ENCODE data around the gene OR2T29.

DNA sequence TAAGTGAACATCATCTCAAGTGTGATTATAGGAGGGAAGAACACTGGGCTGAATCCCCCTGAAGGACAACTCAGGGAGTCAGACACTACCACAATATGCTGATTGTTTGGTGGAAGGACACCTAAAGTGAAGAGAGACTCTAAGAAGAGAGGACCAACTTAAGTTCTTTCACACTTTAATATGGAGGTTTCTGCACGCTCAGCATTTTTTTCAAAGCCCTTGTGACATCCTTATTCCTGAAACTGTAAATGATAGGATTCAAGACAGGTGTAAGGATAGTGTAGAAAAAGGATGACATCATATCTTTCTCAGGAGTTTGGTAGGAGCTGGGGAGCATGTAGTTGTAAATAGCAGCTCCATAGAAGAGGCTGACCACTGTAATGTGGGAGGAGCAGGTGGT lies 30.1 kb upstream of the OR2T29 start:
- TF ChIP-seq, protein P1, sequence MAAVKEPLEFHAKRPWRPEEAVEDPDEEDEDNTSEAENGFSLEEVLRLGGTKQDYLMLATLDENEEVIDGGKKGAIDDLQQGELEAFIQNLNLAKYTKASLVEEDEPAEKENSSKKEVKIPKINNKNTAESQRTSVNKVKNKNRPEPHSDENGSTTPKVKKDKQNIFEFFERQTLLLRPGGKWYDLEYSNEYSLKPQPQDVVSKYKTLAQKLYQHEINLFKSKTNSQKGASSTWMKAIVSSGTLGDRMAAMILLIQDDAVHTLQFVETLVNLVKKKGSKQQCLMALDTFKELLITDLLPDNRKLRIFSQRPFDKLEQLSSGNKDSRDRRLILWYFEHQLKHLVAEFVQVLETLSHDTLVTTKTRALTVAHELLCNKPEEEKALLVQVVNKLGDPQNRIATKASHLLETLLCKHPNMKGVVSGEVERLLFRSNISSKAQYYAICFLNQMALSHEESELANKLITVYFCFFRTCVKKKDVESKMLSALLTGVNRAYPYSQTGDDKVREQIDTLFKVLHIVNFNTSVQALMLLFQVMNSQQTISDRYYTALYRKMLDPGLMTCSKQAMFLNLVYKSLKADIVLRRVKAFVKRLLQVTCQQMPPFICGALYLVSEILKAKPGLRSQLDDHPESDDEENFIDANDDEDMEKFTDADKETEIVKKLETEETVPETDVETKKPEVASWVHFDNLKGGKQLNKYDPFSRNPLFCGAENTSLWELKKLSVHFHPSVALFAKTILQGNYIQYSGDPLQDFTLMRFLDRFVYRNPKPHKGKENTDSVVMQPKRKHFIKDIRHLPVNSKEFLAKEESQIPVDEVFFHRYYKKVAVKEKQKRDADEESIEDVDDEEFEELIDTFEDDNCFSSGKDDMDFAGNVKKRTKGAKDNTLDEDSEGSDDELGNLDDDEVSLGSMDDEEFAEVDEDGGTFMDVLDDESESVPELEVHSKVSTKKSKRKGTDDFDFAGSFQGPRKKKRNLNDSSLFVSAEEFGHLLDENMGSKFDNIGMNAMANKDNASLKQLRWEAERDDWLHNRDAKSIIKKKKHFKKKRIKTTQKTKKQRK (IDR thresholded peaks at IDR 0.05; ENCODE audit: low read depth, low read length): no peak
- no peak for TF ChIP-seq JUND (IDR thresholded peaks at IDR 0.05; ENCODE audit: low read depth, low read length)
- TF ChIP-seq, protein P2, sequence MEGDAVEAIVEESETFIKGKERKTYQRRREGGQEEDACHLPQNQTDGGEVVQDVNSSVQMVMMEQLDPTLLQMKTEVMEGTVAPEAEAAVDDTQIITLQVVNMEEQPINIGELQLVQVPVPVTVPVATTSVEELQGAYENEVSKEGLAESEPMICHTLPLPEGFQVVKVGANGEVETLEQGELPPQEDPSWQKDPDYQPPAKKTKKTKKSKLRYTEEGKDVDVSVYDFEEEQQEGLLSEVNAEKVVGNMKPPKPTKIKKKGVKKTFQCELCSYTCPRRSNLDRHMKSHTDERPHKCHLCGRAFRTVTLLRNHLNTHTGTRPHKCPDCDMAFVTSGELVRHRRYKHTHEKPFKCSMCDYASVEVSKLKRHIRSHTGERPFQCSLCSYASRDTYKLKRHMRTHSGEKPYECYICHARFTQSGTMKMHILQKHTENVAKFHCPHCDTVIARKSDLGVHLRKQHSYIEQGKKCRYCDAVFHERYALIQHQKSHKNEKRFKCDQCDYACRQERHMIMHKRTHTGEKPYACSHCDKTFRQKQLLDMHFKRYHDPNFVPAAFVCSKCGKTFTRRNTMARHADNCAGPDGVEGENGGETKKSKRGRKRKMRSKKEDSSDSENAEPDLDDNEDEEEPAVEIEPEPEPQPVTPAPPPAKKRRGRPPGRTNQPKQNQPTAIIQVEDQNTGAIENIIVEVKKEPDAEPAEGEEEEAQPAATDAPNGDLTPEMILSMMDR (IDR thresholded peaks at IDR 0.05 in 2 of 3, conservative IDR thresholded peaks at IDR 0.05 in 1 of 3; ENCODE audit: control insufficient read depth in 2 of 3, extremely low read depth in 1 of 3, insufficient read depth in 1 of 3, low read depth in 3 of 3, low read length in 3 of 3): no peak
- TF ChIP-seq SP1 (IDR thresholded peaks at IDR 0.05; ENCODE audit: low read depth, low read length): no peak
- TF ChIP-seq, protein P3, sequence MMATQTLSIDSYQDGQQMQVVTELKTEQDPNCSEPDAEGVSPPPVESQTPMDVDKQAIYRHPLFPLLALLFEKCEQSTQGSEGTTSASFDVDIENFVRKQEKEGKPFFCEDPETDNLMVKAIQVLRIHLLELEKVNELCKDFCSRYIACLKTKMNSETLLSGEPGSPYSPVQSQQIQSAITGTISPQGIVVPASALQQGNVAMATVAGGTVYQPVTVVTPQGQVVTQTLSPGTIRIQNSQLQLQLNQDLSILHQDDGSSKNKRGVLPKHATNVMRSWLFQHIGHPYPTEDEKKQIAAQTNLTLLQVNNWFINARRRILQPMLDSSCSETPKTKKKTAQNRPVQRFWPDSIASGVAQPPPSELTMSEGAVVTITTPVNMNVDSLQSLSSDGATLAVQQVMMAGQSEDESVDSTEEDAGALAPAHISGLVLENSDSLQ (IDR thresholded peaks at IDR 0.05): no peak
- TF ChIP-seq, protein P4, sequence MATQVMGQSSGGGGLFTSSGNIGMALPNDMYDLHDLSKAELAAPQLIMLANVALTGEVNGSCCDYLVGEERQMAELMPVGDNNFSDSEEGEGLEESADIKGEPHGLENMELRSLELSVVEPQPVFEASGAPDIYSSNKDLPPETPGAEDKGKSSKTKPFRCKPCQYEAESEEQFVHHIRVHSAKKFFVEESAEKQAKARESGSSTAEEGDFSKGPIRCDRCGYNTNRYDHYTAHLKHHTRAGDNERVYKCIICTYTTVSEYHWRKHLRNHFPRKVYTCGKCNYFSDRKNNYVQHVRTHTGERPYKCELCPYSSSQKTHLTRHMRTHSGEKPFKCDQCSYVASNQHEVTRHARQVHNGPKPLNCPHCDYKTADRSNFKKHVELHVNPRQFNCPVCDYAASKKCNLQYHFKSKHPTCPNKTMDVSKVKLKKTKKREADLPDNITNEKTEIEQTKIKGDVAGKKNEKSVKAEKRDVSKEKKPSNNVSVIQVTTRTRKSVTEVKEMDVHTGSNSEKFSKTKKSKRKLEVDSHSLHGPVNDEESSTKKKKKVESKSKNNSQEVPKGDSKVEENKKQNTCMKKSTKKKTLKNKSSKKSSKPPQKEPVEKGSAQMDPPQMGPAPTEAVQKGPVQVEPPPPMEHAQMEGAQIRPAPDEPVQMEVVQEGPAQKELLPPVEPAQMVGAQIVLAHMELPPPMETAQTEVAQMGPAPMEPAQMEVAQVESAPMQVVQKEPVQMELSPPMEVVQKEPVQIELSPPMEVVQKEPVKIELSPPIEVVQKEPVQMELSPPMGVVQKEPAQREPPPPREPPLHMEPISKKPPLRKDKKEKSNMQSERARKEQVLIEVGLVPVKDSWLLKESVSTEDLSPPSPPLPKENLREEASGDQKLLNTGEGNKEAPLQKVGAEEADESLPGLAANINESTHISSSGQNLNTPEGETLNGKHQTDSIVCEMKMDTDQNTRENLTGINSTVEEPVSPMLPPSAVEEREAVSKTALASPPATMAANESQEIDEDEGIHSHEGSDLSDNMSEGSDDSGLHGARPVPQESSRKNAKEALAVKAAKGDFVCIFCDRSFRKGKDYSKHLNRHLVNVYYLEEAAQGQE (IDR thresholded peaks at IDR 0.05; ENCODE audit: low read depth, low read length): no peak
- TF ChIP-seq SUPT20H (IDR thresholded peaks at IDR 0.05; ENCODE audit: borderline replicate concordance, control insufficient read depth, low read depth, low read length): no peak
- no peak for TF ChIP-seq POLR2A (IDR thresholded peaks at IDR 0.05; ENCODE audit: low read depth, low read length)
- TF ChIP-seq, protein P5, sequence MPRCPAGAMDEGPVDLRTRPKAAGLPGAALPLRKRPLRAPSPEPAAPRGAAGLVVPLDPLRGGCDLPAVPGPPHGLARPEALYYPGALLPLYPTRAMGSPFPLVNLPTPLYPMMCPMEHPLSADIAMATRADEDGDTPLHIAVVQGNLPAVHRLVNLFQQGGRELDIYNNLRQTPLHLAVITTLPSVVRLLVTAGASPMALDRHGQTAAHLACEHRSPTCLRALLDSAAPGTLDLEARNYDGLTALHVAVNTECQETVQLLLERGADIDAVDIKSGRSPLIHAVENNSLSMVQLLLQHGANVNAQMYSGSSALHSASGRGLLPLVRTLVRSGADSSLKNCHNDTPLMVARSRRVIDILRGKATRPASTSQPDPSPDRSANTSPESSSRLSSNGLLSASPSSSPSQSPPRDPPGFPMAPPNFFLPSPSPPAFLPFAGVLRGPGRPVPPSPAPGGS (IDR thresholded peaks at IDR 0.05; ENCODE audit: borderline replicate concordance, insufficient read depth, low read depth, low read length, poor library complexity, severe bottlenecking): no peak
- TF ChIP-seq TCF12 (IDR thresholded peaks at IDR 0.05; ENCODE audit: low read depth, low read length): no peak
- TF ChIP-seq, protein P6, sequence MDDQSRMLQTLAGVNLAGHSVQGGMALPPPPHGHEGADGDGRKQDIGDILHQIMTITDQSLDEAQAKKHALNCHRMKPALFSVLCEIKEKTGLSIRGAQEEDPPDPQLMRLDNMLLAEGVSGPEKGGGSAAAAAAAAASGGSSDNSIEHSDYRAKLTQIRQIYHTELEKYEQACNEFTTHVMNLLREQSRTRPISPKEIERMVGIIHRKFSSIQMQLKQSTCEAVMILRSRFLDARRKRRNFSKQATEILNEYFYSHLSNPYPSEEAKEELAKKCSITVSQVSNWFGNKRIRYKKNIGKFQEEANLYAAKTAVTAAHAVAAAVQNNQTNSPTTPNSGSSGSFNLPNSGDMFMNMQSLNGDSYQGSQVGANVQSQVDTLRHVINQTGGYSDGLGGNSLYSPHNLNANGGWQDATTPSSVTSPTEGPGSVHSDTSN (IDR thresholded peaks at IDR 0.05; ENCODE audit: insufficient replicate concordance, low read depth, low read length): no peak
- TF ChIP-seq NRF1 (conservative IDR thresholded peaks at IDR 0.05; ENCODE audit: low read depth, low read length): no peak
- TF ChIP-seq, protein P7, sequence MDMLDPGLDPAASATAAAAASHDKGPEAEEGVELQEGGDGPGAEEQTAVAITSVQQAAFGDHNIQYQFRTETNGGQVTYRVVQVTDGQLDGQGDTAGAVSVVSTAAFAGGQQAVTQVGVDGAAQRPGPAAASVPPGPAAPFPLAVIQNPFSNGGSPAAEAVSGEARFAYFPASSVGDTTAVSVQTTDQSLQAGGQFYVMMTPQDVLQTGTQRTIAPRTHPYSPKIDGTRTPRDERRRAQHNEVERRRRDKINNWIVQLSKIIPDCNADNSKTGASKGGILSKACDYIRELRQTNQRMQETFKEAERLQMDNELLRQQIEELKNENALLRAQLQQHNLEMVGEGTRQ (IDR thresholded peaks at IDR 0.05; ENCODE audit: borderline replicate concordance, low read depth, low read length): no peak
- TF ChIP-seq SREBF2 (IDR thresholded peaks at IDR 0.05; ENCODE audit: low read length): no peak
